K562 (cell line): Measurements from ENCODE around the gene MKLN1. TPM values are rescaled to one million over a fixed set of nuclear protein-coding genes. Genes with fewer than 3 reads are reported as not detected.

Source experiments
- ATAC-seq: fragments of 200-7000 bp; cut with Tn5 transposase; 3 replicates; pipeline ENCODE4 v1.9.1; 2020; ENCODE audit warnings: moderate library complexity
- BruUV-seq: library from RNA; stranded (reverse); fragments of 400-500 nt; replicated peaks from 2 replicates; lab custom pipeline; 2021; lab: Mats Ljungman, UMichigan
- CTCF ChIA-PET: fragments of 300-600 bp; formaldehyde crosslinking; extraction: SDS; loops from one replicate; lab custom pipeline; 2021; ENCODE audit warnings: low intra/inter-chr PET ratio; lab: Yijun Ruan, JAX
- POLR2A ChIA-PET: fragments of 300-600, 350-650 bp; sonication (Branson Sonifier 250); formaldehyde crosslinking; extraction: SDS; loops from one replicate; lab custom pipeline; 2021; ENCODE audit warnings: antibody characterized with exemption, inconsistent platforms; lab: Yijun Ruan, JAX
- DNase-seq, 4 experiments: peaks; one replicate each; pipeline versions ENCODE4 v3.0.0 to v3.0.0-alpha.2; 2011 to 2018; ENCODE audit warnings: low spot score in 3 of 4, mixed read lengths in 3 of 4; ENCODE audit errors: extremely low read depth in 1 of 4
- FAIRE-seq: peaks from 2 replicates; lab custom pipeline; 2011; peaks lifted over from hg19 to GRCh38; lab: Jason Lieb, UNC
- H2AFZ ChIP-seq: 2 replicates; pipeline ENCODE4 v1.6.0; 2011; ENCODE audit warnings: low read depth, low read length, control low read depth, inconsistent platforms
- H3K27ac ChIP-seq: fragments of 200-600 bp; 3 replicates; pipeline ENCODE4 v1.8.0; 2011; ENCODE audit warnings: low read depth, mild to moderate bottlenecking, control low read depth, inconsistent platforms, low read length, moderate library complexity, mixed read lengths; ENCODE audit errors: extremely low read depth
- H3K27me3 ChIP-seq, 2 experiments: fragments of 300-600 bp in 1 of 2; 2 replicates in 1 of 2; 3 replicates in 1 of 2; pipeline versions ENCODE4 v1.6.0 to v1.8.0; 2011; ENCODE audit warnings: inconsistent platforms in 2 of 2, low read length in 2 of 2, mild to moderate bottlenecking in 1 of 2, mixed read lengths in 1 of 2, moderate library complexity in 1 of 2; ENCODE audit not compliant: control insufficient read depth in 2 of 2, insufficient read depth in 2 of 2
- H3K36me3 ChIP-seq: fragments of 300-600 bp; 3 replicates; pipeline ENCODE4 v1.8.0; 2011; ENCODE audit warnings: mild to moderate bottlenecking, low read length, inconsistent platforms; ENCODE audit not compliant: control insufficient read depth, insufficient read depth
- H3K4me1 ChIP-seq, 2 experiments: fragments of 200-600 bp in 1 of 2; replicated peaks in 1 of 2; 2 replicates in 1 of 2; 3 replicates in 1 of 2; pipeline versions ENCODE4 v1.5.1 to v1.8.0; 2011; ENCODE audit warnings: inconsistent platforms in 2 of 2, low read length in 2 of 2, mild to moderate bottlenecking in 1 of 2, mixed read lengths in 1 of 2, moderate library complexity in 1 of 2; ENCODE audit not compliant: control insufficient read depth in 2 of 2, insufficient read depth in 2 of 2
- H3K4me2 ChIP-seq: 2 replicates; pipeline ENCODE4 v1.6.1; 2011; ENCODE audit warnings: low read length, control low read depth, inconsistent platforms, mixed read lengths; ENCODE audit not compliant: insufficient read depth
- H3K4me3 ChIP-seq: fragments of 200-600 bp; sonication (generic), shearing (Covaris generic); 2 replicates; pipeline ENCODE4 v1.5.1; 2016; ENCODE audit warnings: control low read depth, inconsistent platforms
- H3K79me2 ChIP-seq: fragments of 200-600 bp; 3 replicates; pipeline ENCODE4 v1.8.0; 2011; ENCODE audit warnings: low read length, inconsistent platforms; ENCODE audit not compliant: control insufficient read depth, insufficient read depth
- H3K9ac ChIP-seq, 2 experiments: 2 replicates each; pipeline versions ENCODE4 v1.6.0 to v1.6.1; 2011; ENCODE audit warnings: low read depth in 2 of 2, low read length in 2 of 2, control low read depth in 1 of 2, inconsistent platforms in 1 of 2, mild to moderate bottlenecking in 1 of 2, mixed read lengths in 1 of 2; ENCODE audit not compliant: insufficient read depth in 1 of 2
- H3K9me1 ChIP-seq: one replicate; pipeline ENCODE4 v1.6.0; 2011; ENCODE audit warnings: inconsistent platforms, mild to moderate bottlenecking, low read length, moderate library complexity; ENCODE audit not compliant: control insufficient read depth, insufficient read depth
- H3K9me3 ChIP-seq: replicated peaks from 2 replicates; pipeline ENCODE4 v1.5.1; 2011; ENCODE audit warnings: low read depth, low read length, inconsistent platforms; ENCODE audit not compliant: control insufficient read depth, insufficient read depth
- H4K20me1 ChIP-seq: replicated peaks from 2 replicates; pipeline ENCODE4 v1.6.1; 2011; ENCODE audit warnings: low read length, inconsistent platforms, mixed read lengths; ENCODE audit not compliant: control insufficient read depth, insufficient read depth
- ATF3 ChIP-seq, 2 experiments: fragments of 450-650 bp in 1 of 2; sonication (generic) in 1 of 2; formaldehyde crosslinking in 1 of 2; IDR thresholded peaks in 1 of 2; conservative IDR thresholded peaks in 1 of 2; 2 replicates each; pipeline versions ENCODE4 v1.6.1 to v1.8.1; 2016 to 2023; ENCODE audit warnings: mild to moderate bottlenecking in 2 of 2, moderate library complexity in 2 of 2, inconsistent platforms in 1 of 2, missing genetic modification reagents in 1 of 2
- BRF1 ChIP-seq: IDR thresholded peaks from 3 replicates; pipeline ENCODE4 v1.6.1; 2011; ENCODE audit warnings: borderline replicate concordance, mild to moderate bottlenecking; ENCODE audit not compliant: insufficient read length; ENCODE audit errors: extremely low read depth
- E2F6 ChIP-seq, 2 experiments: IDR thresholded peaks; 2 replicates each; pipeline ENCODE4 v1.6.1; 2011; ENCODE audit warnings: borderline replicate concordance in 1 of 2, control low read depth in 1 of 2, low read depth in 1 of 2, low read length in 1 of 2, mild to moderate bottlenecking in 1 of 2, mixed read lengths in 1 of 2, moderate library complexity in 1 of 2; ENCODE audit not compliant: insufficient read depth in 1 of 2, insufficient read length in 1 of 2, poor library complexity in 1 of 2, severe bottlenecking in 1 of 2; ENCODE audit errors: extremely low read depth in 1 of 2
- GABPB1 ChIP-seq: sonication (generic); formaldehyde crosslinking; IDR thresholded peaks from 2 replicates; pipeline ENCODE4 v1.8.0; 2022; ENCODE audit warnings: mild to moderate bottlenecking, missing genetic modification reagents
- GABPB2 ChIP-seq: fragments of 250-450 bp; sonication (Bioruptor Pico); conservative IDR thresholded peaks from 2 replicates; pipeline ENCODE4 v1.5.1; 2021; ENCODE audit warnings: mild to moderate bottlenecking
- HNRNPL ChIP-seq: fragments of 200-400 bp; formaldehyde crosslinking; IDR thresholded peaks from 2 replicates; pipeline ENCODE4 v1.6.1; 2017; ENCODE audit warnings: low read depth, mild to moderate bottlenecking, low read length
- JUNB ChIP-seq: fragments of 450-650 bp; formaldehyde crosslinking; conservative IDR thresholded peaks from 2 replicates; pipeline ENCODE4 v1.4.0; 2020; ENCODE audit warnings: mild to moderate bottlenecking
- KLF16 ChIP-seq: IDR thresholded peaks from 2 replicates; pipeline ENCODE4 v1.6.1; 2016; ENCODE audit warnings: antibody characterized with exemption
- NR3C1 ChIP-seq: sonication (generic); formaldehyde crosslinking; IDR thresholded peaks from 2 replicates; pipeline ENCODE4 v1.8.1; 2022; ENCODE audit warnings: missing genetic modification reagents
- NRF1 ChIP-seq, 2 experiments: fragments of 450-650 bp; IDR thresholded peaks in 1 of 2; conservative IDR thresholded peaks in 1 of 2; 2 replicates each; pipeline ENCODE4 v1.6.1; 2014; ENCODE audit warnings: mild to moderate bottlenecking in 2 of 2
- RFX5 ChIP-seq: IDR thresholded peaks from 2 replicates; pipeline ENCODE4 v1.6.1; 2011; ENCODE audit warnings: low read depth, mild to moderate bottlenecking, improper control_type of control experiment, low read length
- SRSF9 ChIP-seq: fragments of 200-400 bp; formaldehyde crosslinking; IDR thresholded peaks from 2 replicates; pipeline ENCODE4 v1.6.1; 2017; ENCODE audit warnings: low read depth, low read length, borderline replicate concordance
- STAG1 ChIP-seq: sonication (generic); formaldehyde crosslinking; IDR thresholded peaks from 2 replicates; pipeline ENCODE4 v1.5.0; 2020; ENCODE audit warnings: missing genetic modification reagents, borderline replicate concordance
- TAF15 ChIP-seq: fragments of 200-400 bp; formaldehyde crosslinking; IDR thresholded peaks from 2 replicates; pipeline ENCODE4 v1.6.1; 2017; ENCODE audit warnings: mild to moderate bottlenecking, low read depth, low read length, moderate library complexity
- USF2 ChIP-seq: sonication (generic); formaldehyde crosslinking; IDR thresholded peaks from 2 replicates; pipeline ENCODE4 v1.5.0; 2020; ENCODE audit warnings: missing genetic modification reagents
- ZNF449 ChIP-seq: fragments of 250-450 bp; sonication (Bioruptor Pico); IDR thresholded peaks from 2 replicates; pipeline ENCODE4 v1.8.0; 2022; ENCODE audit warnings: moderate library complexity, mild to moderate bottlenecking, inconsistent platforms
- WGBS: fragments of 100-300 bp; shearing (Covaris generic); methylation state at CpG from one replicate; pipeline ENCODE4 v1.1.6; 2016; ENCODE audit warnings: low coverage, mixed read lengths; ENCODE audit not compliant: insufficient coverage; ENCODE audit errors: missing lambda C conversion rate; 5-methylcytosine and 5-hydroxymethylcytosine counted together
- in situ Hi-C: fragments of 300-500 bp; cut with MboI; formaldehyde crosslinking; loops from 4 replicates; pipeline ENCODE4 v1.15.0; 2018; ENCODE audit warnings: inconsistent platforms, mixed read lengths
- intact Hi-C: fragments of 100-400 bp; cut with micrococcal nuclease; formaldehyde crosslinking; loops from 2 replicates; pipeline ENCODE4 v1.14.2; 2022
- polyA plus RNA-seq, 8 experiments: library from polyadenylated mRNA; depleted of rRNA in 4 of 8; stranded (reverse) in 5 of 8; unstranded in 3 of 8; fragments of >200 nt; fragmentation: Nextera tagmentation in 2 of 8; fragmentation: Illumina TruSeq in 1 of 8; extraction: Ambion mirVana in 2 of 8; extraction: Trizol in 1 of 8; gene quantifications; 2 replicates each; pipeline versions ENCODE4 v1.2.1 to v1.2.3, GENCODE V29; 2011 to 2014; ENCODE audit warnings: inconsistent platforms in 1 of 8, missing spikeins in 1 of 8
- total RNA-seq, 7 experiments: library from RNA; depleted of rRNA in 6 of 7; stranded (reverse); fragments of >200 nt in 6 of 7; fragmentation: Illumina TruSeq in 2 of 7; extraction: Trizol in 2 of 7; gene quantifications; 2 replicates each; pipeline versions ENCODE4 v1.2.1 to v1.2.3, GENCODE V29; 2011 to 2021; ENCODE audit warnings: low replicate concordance in 1 of 7

MKLN1 gene
- total and polyA plus RNA-seq, 9 of the 15 experiments (the other 6 are each of a cell fraction or from before 2014, with no cell fraction given): 18.6 to 80.4 (median 56.0) TPM

- Histone ChIP-seq H3K79me2 (no peaks in the 10 kb centered on the region), H3K27ac (no peak overlapping the region), H2AFZ (peak overlapping the region; percentile 74), H3K36me3 (no peaks in the 10 kb centered on the region), H4K20me1 (peaks cover 28% of the 10 kb centered on the region; the same call in 1 of the 2 replicates), H3K9me3 (no peaks in the 10 kb centered on the region), H3K9ac (peak overlapping the region in 1 of 2 experiments; percentile 30; a peak in 1 of 4 replicates), H3K4me3 (no peak overlapping the region), H3K9me1 (peaks cover 4% of the 10 kb centered on the region), H3K27me3 (peaks cover 40 to 68% of the 10 kb centered on the region in 2 experiments), H3K4me1 (peaks cover 2 to 12% of the 10 kb centered on the region in 2 experiments; a peak in 2 of 5 replicates), H3K4me2 (peak overlapping the region; percentile 26; the same call in 1 of the 2 replicates)
- ATAC-seq (peak; percentile 92), FAIRE-seq (peak; percentile 93), DNase-seq (peak; percentile 81 to 89 (median 88))
- no TSS peak for BruUV-seq
- in situ Hi-C loops: loop anchor here (10.0 kb wide), 1 partner anchor 147 kb away; no protein-coding TSS in a partner anchor
- CTCF ChIA-PET: interaction anchor here (0.6 to 2.1 kb wide), 6 partner anchors 39 to 633 kb away, joined by 3 to 31 read pairs (median 3); no protein-coding TSS in a partner anchor
- POLR2A ChIA-PET: interaction anchor here (1.3 kb wide), 1 partner anchor 12 kb away, joined by 3 read pairs; no protein-coding TSS in a partner anchor
- WGBS: under 1% methylated on average over 14 of the region's 14 CpGs
- intact Hi-C loops: loop anchor here (1.0 to 5.0 kb wide), 3 partner anchors 39 to 630 kb away; no protein-coding TSS in a partner anchor
- TF ChIP-seq TAF15 (no peak), ZNF449 (CRISPR knock-in tag) (no peak), GABPB2 (CRISPR knock-in tag) (no peak), USF2 (CRISPR knock-in tag) (no peak), KLF16 (no peak), GABPB1 (peak; percentile 39; the same call in 1 of the 2 replicates), SRSF9 (no peak), NRF1 (conservative IDR thresholded peaks at IDR 0.05 in 1 of 2, IDR thresholded peaks at IDR 0.05 in 1 of 2) (peak; percentile 44 to 53), NR3C1 (CRISPR knock-in tag) (no peak), JUNB (no peak), ATF3 (IDR thresholded peaks at IDR 0.05) (no peak), ATF3 (CRISPR knock-in tag; conservative IDR thresholded peaks at IDR 0.05) (no peak), E2F6 (IDR thresholded peaks at IDR 0.05; ENCODE audit: borderline replicate concordance in 1 of 2, extremely low read depth in 1 of 2, insufficient read depth in 1 of 2, insufficient read length in 1 of 2, low read depth in 1 of 2, low read length in 1 of 2, poor library complexity in 1 of 2, severe bottlenecking in 1 of 2) (no peak), STAG1 (CRISPR knock-in tag) (peak; percentile 81), HNRNPL (no peak), BRF1 (no peak), RFX5 (no peak)
These were observed 180.1 kb downstream of the MKLN1 start for GRCh38 chr7:131507592-131508331.
